BJ (cell line): ENCODE data around the gene ZNF629. TPM values are rescaled to one million over a fixed set of nuclear protein-coding genes. Genes with fewer than 3 reads are reported as not detected.
A peak's percentile ranks its signal among the peaks of the same experiment; 100 is the strongest.

Experiments
- CTCF ChIA-PET: fragments of 350-600 bp; formaldehyde crosslinking; extraction: SDS; loops from one replicate; lab custom pipeline; 2021; ENCODE audit warnings: antibody characterized with exemption, inconsistent platforms; lab: Yijun Ruan, JAX
- POLR2A ChIA-PET: fragments of 300-600 bp; sonication (Branson Sonifier 250); formaldehyde crosslinking; extraction: SDS; loops from one replicate; lab custom pipeline; 2021; ENCODE audit warnings: antibody characterized with exemption; lab: Charles Lee
- DNase-seq: peaks from one replicate; pipeline ENCODE4 v3.0.0-alpha.2; 2011; ENCODE audit warnings: low read depth
- H3K27me3 ChIP-seq: 2 replicates; pipeline ENCODE4 v1.6.0; 2011; ENCODE audit warnings: low read length; ENCODE audit not compliant: control insufficient read depth, insufficient read depth
- H3K36me3 ChIP-seq: 2 replicates; pipeline ENCODE4 v1.5.1; 2011; ENCODE audit warnings: low read length; ENCODE audit not compliant: control insufficient read depth, insufficient read depth
- H3K4me3 ChIP-seq: 2 replicates; pipeline ENCODE4 v1.5.1; 2011; ENCODE audit warnings: low read depth, mild to moderate bottlenecking, control low read depth, low read length
- polyA plus RNA-seq: library from polyadenylated mRNA; depleted of rRNA; stranded (reverse); fragments of >200 nt; gene quantifications from 2 replicates; pipeline ENCODE4 v1.2.3, GENCODE V29; 2011
- TF ChIP-seq, protein P1 (sequence below): IDR thresholded peaks from 2 replicates; pipeline ENCODE4 v1.5.1; 2011; ENCODE audit warnings: low read depth, mild to moderate bottlenecking, control low read depth, inconsistent platforms, low read length, moderate library complexity; ENCODE audit not compliant: insufficient read depth

Gene ZNF629
- polyA plus RNA-seq, 1 experiment = 6.0 TPM

DNA sequence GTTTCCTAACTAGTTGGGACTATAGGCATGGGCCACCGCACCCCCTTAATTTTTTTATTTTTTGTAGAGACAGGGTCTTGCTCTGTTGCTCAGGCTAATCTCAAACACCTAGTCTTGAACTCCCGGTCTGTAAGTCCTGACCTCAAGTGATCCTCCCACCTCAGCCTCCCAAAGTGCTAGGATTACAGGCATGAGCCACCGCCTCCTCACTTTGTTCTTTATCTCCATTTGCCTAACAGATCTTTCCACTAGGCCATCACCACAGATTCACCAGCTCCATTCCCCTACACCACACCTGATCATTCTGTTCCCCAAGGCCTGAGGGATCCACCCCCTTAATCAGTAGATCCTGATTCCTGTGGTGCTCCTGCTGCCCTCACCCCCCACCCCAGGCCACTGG is 7.6 kb upstream of the ZNF629 start:
- no peak overlapping the region for H3K4me3 ChIP-seq
- TF ChIP-seq, protein P1, sequence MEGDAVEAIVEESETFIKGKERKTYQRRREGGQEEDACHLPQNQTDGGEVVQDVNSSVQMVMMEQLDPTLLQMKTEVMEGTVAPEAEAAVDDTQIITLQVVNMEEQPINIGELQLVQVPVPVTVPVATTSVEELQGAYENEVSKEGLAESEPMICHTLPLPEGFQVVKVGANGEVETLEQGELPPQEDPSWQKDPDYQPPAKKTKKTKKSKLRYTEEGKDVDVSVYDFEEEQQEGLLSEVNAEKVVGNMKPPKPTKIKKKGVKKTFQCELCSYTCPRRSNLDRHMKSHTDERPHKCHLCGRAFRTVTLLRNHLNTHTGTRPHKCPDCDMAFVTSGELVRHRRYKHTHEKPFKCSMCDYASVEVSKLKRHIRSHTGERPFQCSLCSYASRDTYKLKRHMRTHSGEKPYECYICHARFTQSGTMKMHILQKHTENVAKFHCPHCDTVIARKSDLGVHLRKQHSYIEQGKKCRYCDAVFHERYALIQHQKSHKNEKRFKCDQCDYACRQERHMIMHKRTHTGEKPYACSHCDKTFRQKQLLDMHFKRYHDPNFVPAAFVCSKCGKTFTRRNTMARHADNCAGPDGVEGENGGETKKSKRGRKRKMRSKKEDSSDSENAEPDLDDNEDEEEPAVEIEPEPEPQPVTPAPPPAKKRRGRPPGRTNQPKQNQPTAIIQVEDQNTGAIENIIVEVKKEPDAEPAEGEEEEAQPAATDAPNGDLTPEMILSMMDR = no peak
- POLR2A ChIA-PET = no interaction called here
- CTCF ChIA-PET = interaction anchor here (1.0 kb wide), 1 partner anchor 8 kb away, joined by 3 read pairs; no protein-coding TSS in a partner anchor
- H3K36me3 ChIP-seq = no peaks in the 10 kb centered on the region
- peaks cover 1% of the 10 kb centered on the region; the same call in 1 of the 2 replicates for H3K27me3 ChIP-seq
- no peak for DNase-seq

DNA sequence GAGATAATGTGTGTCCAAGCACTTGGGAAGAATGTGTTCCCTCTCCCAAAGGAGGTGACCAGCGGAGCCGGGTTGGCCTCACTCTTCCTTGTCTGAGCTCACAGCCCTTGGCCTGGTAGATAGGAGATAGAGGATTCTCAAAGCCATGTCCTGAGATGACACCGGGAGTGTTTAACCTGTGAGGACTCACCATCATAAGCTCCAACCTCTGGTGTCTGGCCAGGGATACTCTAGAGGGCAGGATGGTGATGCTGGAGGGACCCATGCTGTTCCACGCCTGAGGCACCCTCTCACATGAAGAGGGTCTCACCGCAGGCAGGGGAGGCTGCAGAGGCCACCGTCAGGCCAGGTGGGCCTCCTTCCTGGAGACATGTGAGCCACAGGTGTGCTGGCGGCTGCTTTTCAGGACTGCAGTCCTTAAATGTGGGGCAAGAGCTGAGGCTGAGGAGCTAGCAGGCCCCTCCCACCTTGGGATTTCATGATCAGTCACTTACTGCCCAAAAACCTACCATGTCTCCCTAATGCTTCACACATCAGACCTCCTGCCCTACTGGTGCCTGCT is 6.6 kb upstream of the ZNF629 start:
- no peak for DNase-seq
- CTCF ChIA-PET = interaction anchor here (1.0 to 1.3 kb wide), 5 partner anchors 9 to 109 kb away, joined by 3 to 4 read pairs (median 3); no protein-coding TSS in a partner anchor
- POLR2A ChIA-PET = interaction anchor here (0.6 kb wide), 1 partner anchor 9 kb away, joined by 3 read pairs; no protein-coding TSS in a partner anchor

DNA sequence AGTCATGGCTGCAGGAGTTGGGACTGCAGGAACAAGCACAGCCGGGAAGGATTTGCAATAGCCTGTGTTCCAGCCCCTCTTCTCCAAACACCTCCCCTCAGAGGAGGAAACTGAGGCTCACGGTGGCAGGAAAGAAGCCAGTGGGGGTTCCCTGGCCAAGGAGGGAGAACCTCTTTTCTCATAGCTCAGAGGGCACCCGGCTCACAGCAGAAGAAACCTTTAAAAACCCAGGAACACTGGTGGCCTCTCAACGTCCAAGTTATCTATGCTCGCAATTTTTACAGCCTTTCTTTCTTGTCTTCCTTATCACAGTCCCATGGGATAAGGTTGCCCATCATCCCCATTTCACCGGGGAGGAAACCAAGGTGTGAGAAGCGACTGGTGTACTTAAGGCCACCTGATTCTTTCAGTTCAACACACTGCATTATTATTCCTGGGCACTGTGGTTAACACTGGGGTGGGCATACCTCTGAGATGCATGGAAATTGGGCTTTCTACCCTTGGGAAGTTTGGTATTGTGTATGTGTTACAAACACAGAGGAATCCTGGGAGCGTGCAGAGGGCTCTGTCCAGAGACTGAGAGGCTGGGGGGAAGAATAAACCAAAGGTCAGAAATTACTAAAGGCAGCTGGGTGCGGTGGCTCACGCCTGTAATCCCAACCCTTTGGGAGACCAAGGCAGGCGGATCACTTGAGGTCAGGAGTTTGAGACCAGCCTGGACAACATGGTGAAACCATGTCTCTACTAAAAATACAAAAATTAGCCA is 791 bp upstream of the ZNF629 start:
- Histone ChIP-seq H3K27me3 (no peaks in the 10 kb centered on the region), H3K4me3 (peak overlapping the region; percentile 63), H3K36me3 (peaks cover 12% of the 10 kb centered on the region)
- TF ChIP-seq, protein P1 = no peak
- ChIA-PET CTCF (interaction anchor here (1.2 to 4.1 kb wide), 3 partner anchors 10 to 26 kb away, joined by 4 to 21 read pairs (median 4); no protein-coding TSS in a partner anchor), POLR2A (interaction anchor here (1.0 to 1.1 kb wide), 2 partner anchors 18 to 19 kb away, joined by 7 to 8 read pairs; no protein-coding TSS in a partner anchor)
- no peak for DNase-seq

More for the DNA sequence above, 6.6 kb upstream of the ZNF629 start:
- TF ChIP-seq, protein P1 = no peak
- no peak overlapping the region for H3K4me3 ChIP-seq
- H3K27me3 ChIP-seq = peaks cover 1% of the 10 kb centered on the region; the same call in 1 of the 2 replicates
- no peaks in the 10 kb centered on the region for H3K36me3 ChIP-seq

DNA sequence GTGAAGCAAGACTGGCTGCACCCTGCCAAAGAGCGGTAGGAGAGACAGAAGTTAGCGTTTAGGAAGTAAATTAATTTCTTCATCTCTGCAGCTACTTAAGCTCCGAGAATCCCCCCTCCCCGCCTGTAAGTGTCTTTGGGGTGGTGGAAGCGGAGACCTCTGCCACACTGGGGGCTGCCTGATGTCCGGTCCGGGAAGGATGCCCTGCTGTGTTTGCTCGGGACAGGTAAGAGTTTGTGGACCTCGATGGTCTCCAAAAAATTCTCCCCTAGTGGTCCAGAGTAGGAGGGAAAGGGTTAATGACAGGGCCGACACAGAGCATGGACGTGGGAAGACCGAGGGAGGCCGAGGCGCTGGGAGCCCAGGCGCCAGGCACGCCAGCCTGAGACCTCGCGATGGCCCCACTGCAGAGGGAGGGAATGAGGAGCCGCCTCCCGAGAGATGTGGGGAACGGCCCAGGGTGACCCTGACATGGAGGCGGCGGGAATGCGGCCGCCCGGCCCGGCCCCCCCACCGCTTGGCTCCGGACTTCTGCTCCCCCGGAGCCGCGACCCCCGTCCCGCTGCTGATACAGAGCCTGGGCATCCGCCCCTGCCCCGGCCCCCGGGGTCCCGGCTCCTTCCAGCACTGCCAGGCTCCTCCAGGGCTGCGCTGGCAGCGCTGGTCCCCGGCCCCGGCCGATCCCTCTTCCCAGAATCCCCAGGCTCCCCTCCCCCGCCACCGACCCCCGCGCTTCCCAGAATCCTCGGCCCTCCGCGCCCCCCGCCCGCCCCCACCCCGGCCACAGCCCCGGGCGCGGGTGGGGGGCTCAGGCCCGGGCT is 680 bp downstream of the ZNF629 start:
- DNase-seq = no peak
- TF ChIP-seq, protein P1 = no peak
- POLR2A ChIA-PET = interaction anchor here (0.6 to 1.0 kb wide), 2 partner anchors 21 to 65 kb away, joined by 8 to 19 read pairs; no protein-coding TSS in a partner anchor
- Histone ChIP-seq H3K27me3 (no peaks in the 10 kb centered on the region), H3K4me3 (peak overlapping the region; percentile 63), H3K36me3 (peaks cover 24% of the 10 kb centered on the region)
- CTCF ChIA-PET = interaction anchor here (0.6 to 4.1 kb wide), 4 partner anchors 12 to 94 kb away, joined by 3 to 21 read pairs (median 4); no protein-coding TSS in a partner anchor
